Inflammatory macrophage treated with lipopolysaccharide for 1 hour (primary cell): ENCODE data around the gene HIGD2A.
"Not testable (repeated sequence)": the region's sequence is repeated elsewhere in the genome, so short reads cannot be mapped to it uniquely, and the experiment has no call there.

Experiments
- DNase-seq, 2 donors: peaks; one replicate each; pipeline ENCODE4 v3.0.0-alpha.2; 2020 to 2022

Gene HIGD2A

DNA sequence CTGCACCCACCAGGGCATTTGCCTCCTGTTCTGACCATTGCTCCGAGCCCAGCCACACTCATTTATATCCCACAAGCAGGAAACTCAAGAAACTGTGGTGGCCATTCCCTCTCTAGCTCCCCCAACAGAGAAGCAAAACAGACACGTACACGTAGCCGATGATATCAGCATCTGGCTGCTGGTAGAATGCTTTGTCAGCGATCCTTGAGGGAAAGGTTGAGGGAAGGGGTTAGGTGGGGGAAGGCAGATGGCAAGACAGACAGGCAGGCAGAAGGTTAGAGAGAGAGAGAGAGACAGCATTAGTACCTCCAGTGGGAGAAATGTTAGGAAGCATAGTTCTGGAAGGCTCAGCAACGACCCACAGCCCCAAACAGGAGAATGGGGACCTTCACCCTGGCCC is 7.8 kb downstream of the HIGD2A start:
- no peak for DNase-seq

DNA sequence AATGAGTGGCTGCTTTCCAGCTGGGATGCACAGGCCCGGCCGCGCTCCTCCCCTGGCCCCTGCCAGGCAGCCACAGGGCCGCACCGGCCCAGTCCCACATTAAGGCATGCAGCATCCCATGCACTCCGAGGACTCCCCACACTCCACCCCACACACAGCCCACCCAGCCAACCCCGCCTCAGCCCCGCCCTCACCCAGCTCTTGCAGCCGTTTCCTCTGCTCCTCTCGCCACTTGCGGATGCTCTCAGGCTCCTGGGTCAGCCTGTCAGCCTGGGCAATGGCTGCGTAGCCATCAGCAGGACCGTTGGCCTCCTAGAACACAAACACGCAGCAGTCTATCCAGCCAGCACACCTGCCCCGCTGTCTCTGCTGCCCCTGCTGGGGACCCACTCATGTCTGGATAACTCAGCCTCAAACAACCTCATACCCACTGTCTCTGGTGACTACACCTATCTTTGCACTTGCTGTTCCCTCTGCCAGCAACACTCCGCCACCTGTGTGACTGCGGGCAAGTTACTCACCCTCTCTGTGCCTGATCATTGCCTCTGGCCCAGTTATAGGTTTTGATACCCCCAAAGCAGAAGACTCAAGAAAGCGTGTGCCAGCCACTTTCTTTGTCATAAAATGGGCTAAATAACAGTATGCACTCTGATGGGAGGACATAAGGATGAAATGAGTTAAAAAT is 9.3 kb downstream of the HIGD2A start:
- DNase-seq = no peak

DNA sequence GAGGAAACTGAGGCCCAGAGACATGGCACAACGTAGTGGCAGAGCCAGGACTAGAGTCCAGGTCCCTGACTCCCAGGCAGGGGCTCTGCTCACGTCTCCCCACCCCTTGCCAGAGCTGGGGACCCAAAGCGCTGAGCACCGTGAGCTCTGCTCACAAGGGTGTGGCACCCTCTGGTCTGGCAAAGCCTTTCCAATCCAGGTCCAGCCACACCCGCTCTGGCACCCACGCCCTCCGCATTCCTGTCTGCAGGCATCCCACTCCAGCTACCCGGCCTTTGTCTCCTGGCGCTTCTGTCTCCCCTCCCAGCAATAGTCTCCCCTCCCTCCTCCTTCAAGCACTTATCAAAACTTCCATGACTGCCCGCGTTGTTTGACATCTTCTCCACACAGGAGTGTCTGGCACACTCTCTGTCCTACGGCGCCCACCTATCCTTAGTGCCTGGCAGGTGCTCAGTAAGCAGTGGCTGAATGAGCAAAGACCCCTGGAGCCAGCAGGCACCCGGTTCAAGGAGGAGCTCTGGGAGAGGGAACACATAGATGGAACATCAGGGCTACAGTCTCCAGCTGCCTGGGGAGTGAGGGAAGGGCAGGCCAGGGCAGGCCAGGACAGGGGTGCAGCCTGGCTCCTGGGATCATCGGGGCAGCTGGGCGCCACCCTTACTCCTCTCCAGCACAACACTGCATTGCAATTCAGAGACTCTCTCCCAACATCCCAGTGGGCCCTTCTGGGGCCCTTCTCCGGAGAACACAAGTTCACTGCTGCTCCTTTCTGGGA is 12.0 kb downstream of the HIGD2A start:
- no peak for DNase-seq

DNA sequence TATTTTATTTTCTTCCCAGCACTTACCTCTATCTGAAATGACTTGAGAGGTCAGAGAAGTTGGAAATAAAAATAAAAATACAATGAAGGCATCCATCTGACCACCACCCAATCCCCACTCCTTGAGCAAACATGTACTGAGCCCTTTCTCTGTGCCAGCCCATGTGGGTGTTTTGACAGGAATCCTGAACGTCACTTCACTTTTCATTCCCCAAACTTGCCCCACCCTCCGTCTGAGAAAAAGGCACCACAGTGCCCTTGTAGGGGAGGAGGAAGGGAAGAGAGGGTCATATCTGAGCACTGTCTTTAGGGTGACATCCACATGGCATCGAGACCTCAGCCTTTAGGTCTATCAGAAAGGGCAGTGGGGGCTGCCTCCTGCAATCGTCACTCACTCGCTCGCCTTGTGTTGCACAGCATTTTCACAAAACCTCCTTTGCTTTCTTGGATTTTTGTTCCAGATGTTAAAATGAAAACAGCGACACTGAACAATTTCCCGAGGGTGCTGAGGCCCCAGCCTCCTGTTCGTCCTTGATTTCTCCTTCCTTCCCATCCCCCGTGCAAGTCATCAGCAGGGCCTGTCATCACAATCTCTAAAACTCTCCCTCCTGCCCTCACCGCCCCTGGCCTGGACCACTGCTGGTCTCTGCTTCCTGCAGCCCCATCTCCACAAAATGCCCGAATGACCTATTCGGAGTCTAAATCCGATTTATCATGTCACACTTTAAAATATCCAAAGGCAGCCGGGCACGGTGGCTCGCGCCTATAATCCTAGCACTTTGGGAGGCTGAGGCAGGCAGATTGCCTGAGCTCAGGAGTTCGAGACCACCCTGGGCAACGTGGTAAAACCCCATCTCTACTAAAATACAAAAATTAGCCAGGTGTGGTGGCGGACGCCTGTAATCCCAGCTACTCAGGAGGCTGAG is 13.0 kb downstream of the HIGD2A start:
- no peak for DNase-seq

GRCh38 chr5:176405656-176406435 is 17.3 kb downstream of the HIGD2A start:
- no peak for DNase-seq

DNA sequence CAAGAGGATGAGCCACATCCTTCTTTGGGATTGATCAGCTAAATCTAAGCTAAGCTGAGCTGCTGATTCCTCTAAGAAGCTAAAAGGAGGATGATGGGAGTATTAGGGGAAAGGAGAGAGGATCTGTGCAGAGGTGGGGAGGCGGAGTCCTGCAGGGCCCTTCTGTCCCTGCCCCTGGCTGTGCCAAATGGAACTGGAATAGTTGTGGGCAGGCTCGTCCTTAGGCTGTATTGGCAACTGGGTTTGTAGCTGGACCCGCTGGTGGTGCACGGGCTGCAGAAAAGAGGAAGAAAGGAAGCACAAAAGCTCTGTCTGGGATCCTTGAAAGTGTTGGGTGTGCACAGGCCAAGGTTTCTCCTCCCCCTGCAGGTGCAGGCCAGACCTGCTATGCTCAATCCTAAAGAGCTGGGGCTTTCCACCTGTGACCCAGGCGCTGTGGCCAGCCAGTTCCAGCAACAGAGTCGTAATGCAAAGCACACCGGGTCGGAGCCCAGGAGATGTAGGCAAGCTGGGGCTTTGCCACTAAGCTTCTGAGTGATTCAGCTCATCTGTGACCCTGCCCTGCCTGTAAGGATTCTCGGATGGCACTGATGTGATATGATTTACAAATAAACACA is 18.0 kb downstream of the HIGD2A start:
- no peak for DNase-seq

DNA sequence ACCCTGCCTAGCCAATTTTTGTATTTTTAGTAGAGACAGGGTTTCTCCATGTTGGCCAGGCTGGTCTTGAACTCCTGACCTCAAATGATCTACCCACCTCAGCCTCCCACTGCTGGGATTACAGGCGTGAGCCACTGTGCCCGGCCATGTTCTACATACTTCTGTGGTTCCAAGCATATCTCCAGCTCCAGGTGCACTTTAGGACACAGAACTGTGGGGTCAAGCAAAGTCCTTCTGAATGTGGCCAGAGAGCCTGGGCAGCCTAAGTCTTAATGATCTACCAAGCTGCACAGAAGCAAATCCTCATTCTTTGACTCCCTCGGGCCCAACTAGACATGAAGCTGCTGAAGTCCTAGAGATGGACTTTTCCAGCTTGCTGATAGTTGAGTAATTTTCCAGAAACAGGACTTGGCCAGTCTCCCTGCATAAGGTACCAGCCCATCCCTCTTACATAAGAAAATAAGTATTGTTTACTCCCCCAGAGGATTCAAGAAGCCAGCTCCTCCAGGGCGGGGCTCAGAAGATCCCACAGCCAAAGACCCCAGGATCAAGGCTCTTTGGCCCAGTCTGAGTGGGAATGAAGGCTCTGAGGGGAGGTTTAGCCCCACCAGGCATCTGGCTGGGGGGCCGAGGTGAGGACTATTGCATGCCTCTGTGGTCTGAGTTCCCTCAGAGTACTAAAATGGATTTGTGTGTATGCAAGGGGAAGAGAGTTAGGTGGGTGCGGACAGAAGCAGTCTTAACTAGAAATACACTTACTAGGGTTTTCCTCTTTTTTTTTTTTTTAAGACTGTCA is 19.1 kb downstream of the HIGD2A start:
- DNase-seq = no peak

- not testable (repeated sequence) for DNase-seq
Measured at GRCh38 chr5:176408252-176408573, 19.7 kb downstream of the HIGD2A start.

DNA sequence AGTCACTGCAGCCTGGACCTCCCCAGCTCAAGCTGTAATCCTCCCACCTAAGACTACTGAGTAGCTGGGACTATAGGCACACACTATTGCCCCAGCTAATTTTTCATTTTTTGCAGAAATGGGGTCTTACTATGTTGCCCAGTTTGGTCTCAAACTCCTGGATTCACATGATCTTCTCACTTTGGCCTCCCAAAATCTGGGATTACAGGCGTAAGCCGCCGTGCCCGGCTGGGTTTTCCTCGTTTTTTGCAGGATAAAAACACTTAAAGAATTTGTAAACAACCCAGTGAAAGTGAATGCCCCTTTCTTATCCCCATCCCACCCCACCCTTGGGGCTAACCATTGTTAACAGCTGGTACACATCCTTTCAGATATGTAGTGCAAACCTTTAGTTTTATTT is 20.0 kb downstream of the HIGD2A start:
- DNase-seq = no peak

GRCh38 chr5:176409765-176410164 is 21.2 kb downstream of the HIGD2A start:
- DNase-seq = no peak

DNA sequence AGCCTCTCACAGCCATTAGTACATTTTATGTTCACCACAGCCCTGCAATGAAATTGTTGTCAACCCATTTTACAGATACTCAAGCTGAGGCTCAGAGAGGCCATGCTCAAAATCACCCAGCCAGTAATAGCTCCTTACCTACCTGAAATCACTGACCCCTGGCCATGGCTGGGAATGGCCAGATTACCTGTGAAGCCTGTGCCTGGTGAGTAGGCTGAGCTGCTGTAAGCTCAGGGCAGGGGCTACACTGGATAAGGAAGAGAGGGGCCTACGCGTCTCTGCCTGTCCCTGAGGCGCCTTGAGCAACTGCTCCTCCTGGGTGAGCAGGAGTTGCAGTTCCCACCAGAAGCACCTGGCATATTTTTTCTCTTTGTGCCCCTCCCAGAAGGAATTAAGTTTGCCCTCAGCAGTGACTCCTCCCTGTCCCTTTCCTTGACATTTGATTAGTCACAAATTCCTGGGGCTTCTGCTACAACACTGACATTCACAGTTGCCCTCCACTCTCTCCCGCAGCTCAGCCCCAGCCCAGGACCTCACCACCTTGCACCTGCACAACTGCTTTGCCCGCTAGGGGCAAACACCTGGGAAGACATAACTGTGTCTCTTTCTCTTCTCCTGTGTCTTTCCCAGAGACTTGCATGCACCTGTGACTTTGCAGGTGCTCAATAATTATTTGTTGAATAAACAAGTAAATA is 22.1 kb downstream of the HIGD2A start:
- no peak for DNase-seq

DNA sequence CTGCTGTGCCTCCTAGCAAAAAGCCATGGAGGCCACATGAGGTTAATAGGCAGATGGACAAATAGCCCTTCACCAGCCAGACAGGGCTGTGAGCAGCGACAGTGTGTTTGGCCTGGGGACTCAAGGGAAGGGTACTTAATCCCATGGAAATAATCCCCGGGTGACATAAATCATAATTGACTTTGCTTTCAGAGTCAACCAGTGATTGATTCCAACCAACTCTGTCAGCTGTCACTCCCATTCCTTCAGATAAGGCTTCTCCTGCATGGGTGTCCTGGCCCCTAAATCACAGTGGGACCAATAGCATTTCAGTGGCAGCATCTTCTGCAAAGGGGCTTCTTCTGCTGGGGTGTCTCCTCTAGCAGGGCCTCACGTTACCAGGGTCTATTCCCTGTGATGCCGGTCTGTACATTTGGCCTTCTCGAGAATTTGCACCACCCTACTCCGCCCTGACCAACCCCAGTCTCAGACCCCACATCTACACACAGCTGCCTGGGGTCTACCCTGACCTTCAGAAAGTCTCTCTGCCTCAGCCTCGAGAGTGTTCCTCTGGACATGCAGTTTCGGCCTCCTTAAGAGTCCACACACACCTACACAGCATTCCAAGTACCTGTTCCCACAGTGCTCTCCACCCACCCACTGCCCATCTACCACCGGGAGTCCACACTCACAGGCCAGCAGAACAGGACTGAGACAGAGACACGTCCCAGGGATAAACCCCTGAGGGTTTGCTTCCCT is 24.1 kb downstream of the HIGD2A start:
- no peak for DNase-seq

GRCh38 chr5:176413255-176413565 is 24.7 kb downstream of the HIGD2A start:
- no peak for DNase-seq

- no peak for DNase-seq
Measured at GRCh38 chr5:176413709-176414191, 25.2 kb downstream of the HIGD2A start.

GRCh38 chr5:176414704-176415103 is 26.2 kb downstream of the HIGD2A start:
- no peak for DNase-seq

- DNase-seq = no peak
Measured at GRCh38 chr5:176415240-176415951, 26.8 kb downstream of the HIGD2A start.

DNA sequence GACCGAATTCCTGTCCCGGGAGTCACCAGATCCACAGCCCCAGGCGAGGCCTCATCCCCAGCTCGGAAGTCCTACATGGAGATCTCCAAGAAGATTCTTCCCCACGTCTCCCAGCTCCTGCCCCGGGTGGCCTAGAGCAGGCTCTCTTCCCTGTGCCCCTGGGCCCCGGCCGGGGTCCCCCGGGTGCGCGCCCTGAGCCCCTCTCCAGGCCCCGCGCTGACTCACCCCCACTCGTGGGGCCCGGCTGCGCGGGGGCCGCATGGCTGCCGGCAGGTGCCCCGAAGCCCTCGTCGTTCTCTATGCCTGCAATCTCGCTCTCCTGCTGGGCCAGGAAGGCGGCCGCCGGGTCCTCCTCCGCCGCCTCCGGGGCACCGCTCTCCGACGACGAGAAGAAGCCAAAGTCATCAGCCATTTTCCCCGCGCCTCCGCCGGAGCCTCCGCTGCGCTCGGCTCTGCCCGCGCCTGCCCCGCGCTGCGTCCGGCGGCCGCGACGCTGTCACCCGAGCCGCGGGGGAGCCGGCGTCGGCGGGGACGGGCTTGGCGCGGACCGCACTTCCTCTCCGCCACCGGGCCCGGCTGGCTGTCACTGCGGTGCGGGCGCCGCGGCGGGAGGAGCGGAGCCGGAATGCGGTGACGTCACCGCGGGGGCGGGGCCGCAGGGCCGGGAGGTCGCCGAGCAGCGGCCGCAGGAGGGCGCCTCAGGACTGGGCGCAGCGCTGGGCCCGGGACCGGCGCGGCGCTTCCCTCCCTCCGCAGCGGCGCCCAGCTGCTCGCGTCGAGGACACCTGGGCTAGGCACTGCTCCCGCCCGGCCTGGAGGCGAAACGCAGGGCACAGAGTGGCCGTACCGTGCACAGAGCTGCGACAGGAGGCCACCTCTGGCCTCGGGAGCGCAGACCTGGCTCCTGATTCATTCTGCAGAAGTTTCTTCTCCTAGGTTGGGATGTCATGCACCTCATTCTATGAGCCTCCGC is 27.7 kb downstream of the HIGD2A start, which contains the start of gene CLTB:
Gene CLTB (minus strand): TSS at position 588 of the 973 bp plus-strand sequence. CDS start 176 bp downstream, at position 412.
- DNase-seq = peak; percentile 79 to 93

DNA sequence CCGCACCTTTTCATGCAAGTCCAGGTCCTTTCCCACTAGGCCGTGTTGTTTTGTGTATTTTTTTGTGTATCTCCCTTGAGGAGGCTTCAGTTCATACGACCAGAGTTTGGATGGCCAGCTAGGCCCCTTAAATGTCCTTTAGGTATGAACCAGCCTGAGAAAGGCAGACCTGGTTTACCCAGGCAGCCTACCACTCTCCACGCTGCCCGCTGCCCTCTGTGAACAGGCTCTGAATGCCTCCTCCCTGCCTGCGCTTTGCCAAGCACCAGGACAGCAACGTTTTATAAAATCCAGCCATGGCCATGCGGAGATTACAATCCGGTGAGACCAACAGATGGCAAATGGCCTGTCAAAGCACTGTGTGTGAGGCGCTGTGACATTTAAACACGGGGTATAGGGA is 28.4 kb downstream of the HIGD2A start:
- DNase-seq = no peak
